GM18511 (cell line): ENCODE measurements around the gene LLCFC1.

ENCODE experiments used
- ATAC-seq: cut with Tn5 transposase; IDR thresholded peaks from one replicate; pipeline ENCODE4 v1.9.1; 2021; ENCODE audit warnings: mild to moderate bottlenecking, moderate library complexity; ENCODE audit not compliant: unreplicated experiment

LLCFC1 gene

GRCh38 chr7:142940966-142941535 lies 1.8 kb downstream of the LLCFC1 start:
- ATAC-seq: no peak

GRCh38 chr7:142941541-142941940 lies 2.3 kb downstream of the LLCFC1 start:
- no peak for ATAC-seq

GRCh38 chr7:142942746-142943145 lies 3.5 kb downstream of the LLCFC1 start:
- no peak for ATAC-seq

- ATAC-seq: no peak
These were observed 4.5 kb downstream of the LLCFC1 start for GRCh38 chr7:142943706-142944268.

DNA sequence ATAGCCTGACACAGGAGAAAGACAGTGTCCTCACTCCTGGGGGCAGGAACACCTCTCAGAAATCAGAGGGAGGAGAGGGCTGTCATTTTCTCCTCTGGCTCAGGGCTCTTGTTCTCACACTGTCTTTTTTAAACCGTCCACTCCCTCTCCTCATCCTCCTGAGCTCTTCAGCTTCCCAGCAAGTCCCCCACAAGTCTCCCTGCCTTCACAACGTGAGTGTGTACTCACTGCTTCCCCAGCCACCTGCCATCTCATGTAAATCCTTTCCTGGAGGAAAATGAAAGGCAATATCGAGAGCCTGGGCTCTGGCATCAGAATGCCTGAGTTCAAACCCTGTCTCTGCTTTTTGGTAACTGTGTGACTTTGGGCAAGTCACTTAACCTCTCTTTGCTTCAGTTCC lies 5.7 kb downstream of the LLCFC1 start:
- no peak for ATAC-seq

DNA sequence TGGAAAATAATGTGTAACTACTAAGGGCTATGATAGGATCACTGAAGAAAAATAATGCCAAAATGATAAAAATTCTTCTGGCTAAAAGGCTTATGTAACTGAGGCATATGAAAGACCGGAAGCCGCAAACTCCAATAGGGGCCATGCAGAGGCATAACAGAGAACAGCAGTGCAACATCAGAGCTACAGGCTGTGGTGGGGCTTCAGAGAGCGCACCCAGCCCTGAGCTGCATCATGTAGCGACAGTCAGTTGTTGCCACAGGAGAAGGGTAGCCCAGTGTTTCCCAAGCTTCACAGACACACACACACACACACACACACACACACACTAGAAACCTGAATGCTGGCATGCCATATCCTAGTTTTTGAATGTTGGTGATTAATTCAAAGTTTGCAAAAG lies 9.3 kb downstream of the LLCFC1 start:
- ATAC-seq: no peak

GRCh38 chr7:142950235-142950634 lies 11.0 kb downstream of the LLCFC1 start:
- ATAC-seq: no peak

GRCh38 chr7:142954680-142955268 lies 15.5 kb downstream of the LLCFC1 start:
- no peak for ATAC-seq

DNA sequence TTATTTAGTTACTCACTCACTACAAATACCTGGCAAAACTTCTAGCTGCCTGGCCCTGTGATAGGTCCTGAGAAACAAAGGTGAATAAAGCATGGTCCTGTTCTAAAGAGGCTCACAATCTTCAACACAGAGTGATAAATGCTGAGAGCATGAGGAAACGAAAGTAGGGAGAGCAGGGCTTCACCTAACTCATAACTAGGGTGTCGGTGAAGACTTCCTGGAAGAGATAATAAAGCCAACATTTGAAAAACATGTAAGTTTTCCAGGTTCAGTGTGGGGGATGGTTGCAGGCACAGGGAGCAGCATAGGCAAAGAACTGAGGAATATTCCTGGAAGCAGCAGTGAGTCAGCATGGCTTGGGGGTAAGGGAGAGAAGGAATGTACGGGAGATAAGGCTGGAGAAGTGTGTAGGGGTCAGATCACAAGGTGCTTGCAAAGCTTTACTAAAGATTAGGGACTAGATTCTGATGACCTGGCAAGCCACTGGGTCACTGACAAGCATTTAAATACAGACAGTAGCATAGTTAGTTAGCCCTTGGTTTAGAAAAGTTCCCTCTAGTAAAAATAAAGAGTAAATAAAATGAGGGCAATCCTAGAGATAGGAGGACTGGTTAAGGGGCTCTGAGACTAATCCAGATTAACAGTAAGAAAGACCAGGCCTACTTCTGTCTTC lies 17.8 kb downstream of the LLCFC1 start:
- ATAC-seq: no peak

- no peak for ATAC-seq
These were observed 18.4 kb downstream of the LLCFC1 start for GRCh38 chr7:142957723-142958122.

GRCh38 chr7:142959202-142959601 lies 19.9 kb downstream of the LLCFC1 start:
- ATAC-seq: no peak

DNA sequence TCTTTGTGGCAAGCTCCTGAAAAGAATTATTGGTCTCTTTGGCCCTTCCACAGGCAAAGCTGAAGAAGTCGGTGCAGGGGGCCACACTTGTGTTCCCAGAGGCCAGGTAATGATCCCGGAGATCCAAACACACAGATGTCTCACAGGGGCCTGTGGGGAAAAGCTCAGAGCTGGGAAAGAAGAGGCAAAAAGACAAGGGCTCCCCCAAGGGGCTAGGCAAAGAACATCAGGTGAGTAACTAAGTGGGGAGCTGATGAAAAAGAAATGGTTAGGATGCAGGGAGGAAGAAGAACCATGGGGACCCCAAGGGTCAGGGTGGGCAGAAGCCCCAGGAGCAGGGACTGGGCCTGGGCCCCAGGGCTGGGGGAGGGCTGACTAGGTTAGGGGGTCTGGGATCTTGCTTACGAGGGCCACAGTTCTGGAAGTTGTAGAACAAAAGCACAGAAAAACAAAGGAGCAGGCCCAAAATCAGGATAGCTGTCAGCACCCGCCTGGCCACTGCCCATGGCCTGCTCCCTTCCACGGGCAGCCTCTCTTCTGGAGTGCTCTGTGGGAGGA lies 21.8 kb downstream of the LLCFC1 start:
- no peak for ATAC-seq

- ATAC-seq: no peak
These were observed 22.3 kb downstream of the LLCFC1 start for GRCh38 chr7:142961595-142961972.

DNA sequence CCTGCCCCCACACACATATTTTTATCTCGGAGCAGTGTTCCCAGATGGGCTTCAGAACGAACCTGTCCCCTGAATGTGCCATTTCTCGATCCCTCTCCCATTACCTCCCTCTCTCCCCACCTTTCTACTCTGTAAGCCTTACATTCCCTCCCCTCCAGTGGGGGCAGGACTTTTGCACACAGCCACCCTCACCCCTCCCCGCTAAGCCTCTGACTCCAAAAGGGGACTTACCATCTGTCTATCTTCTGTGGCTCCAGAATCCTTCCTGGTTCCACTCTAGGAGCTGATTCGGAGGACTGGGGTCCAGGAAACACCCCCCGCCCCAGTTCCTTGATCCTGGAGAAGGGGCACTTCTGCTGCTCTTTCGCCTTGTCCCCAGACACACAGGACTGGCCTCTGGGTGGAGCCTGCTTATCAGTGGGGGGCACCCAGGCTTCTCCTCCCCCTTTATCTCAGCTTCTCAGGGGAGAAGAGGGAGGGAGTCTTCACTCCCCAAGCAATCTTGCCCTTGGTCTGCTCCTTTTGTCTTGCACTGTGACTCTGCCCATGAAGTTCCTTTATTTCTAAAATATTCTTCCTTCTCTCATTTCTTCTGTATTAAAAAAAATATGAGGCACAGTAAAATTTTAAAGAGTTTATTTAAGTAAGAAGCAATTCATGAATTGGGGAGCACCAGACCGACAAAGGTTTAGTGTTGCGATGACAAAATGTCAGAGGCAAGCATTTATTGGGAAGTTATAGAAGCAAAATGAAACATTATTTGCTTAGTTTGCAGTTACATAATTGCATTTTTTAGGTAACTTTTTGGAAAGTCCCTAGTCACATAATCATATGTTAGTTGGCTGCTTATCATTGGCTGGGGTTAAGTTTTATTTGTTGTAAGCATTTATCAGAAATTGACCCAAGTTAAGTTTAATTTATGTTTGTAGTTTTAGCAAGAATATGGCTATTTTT lies 23.0 kb downstream of the LLCFC1 start, which contains the start of gene KEL:
Gene KEL (minus strand): TSS at position 391 of the 954 bp plus-strand sequence. CDS start 157 bp downstream, at position 234.
- ATAC-seq: no peak

DNA sequence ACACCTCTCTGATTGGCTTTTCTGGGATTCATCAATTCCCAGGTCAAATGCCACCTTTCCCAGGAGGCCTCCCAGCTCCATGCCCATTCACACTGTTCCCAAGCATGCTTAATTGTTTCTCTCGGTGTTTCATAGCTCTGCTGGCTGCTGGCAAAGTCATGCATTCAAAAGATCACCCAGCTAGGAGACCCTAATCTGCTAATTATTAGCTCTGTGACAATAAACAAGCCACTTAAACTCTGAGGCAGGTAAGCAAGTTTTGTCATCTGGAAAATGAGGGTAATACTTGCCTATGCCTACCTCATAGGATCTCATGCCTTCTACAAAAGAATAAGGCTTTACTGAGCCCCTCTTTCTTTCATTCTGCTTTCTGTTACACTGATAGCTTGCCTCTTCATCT lies 23.7 kb downstream of the LLCFC1 start:
- no peak for ATAC-seq

DNA sequence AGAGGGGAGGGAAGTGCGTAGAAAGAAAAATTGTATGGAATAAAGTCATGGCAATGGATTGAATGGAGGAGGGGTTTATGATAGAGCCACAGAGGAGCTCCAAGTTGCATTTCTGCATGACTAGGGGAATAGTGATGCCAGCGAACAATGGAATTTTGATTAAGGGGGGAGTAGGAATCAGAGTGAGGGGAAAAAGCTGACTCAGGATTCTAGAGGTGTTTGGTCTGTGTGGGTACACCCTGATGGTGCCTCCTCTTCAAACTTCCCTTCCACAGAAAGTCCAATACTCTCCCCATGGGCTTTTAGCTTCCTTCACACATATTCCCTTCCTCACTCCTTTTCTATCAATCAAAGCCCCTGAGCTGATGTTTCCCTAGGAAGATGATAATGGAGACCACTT lies 24.7 kb downstream of the LLCFC1 start:
- ATAC-seq: no peak

DNA sequence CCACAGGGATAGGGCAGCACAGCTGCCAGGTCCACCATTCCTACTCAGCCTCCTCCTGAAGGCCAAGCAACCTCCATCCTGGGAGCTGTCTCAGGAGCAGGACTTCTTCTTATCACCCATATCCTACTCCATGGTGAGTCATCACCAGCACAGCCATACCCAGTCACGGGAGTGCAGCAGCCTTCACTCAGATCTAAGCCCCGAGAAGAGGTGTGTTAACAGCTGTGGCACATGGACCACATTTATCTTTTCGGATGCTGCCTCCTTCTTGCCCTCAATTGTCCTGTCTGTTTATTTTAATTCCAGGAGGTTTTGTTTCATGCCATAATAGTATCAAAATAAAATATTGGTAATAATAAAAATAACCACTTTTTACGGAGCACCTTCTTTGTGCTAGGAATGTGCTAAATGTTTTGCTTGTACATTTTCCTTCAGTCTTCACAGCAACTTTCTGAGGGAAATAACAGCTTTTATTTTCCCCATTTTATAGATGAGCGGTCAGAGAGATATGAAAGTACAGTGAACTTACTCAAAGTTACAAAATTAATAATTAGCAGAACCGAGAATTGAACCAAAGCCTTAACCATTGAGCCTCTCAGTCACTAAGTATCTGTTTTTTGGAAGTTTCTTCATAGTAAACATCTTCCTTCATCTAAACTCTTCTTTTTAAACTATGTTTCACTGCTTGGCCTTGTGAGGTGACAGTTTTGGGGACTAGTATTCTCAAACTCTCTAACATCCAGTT lies 25.4 kb downstream of the LLCFC1 start:
- peak; percentile 77 for ATAC-seq

- ATAC-seq: no peak
These were observed 28.9 kb downstream of the LLCFC1 start for GRCh38 chr7:142968229-142968628.

- no peak for ATAC-seq
These were observed 29.9 kb downstream of the LLCFC1 start for GRCh38 chr7:142969183-142969582.

DNA sequence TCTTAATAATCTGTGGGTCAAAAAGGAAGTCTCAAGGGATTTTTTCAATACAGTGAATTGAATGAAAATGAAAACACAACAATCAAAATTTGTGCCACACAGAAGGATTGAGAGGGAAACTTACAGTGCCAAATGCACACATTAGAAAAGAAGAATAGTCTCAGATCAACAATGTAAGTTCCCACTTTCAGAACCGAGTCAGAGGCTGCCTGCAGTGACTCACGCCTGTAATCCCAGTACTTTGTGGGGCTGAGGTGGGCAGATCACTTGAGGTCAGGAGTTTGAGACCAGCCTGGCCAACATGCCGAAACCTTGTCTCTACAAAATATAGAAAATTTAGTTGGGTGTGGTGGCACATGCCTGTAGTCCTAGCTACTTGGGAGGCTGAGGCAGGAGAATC lies 35.3 kb downstream of the LLCFC1 start:
- no peak for ATAC-seq
